Neural cell (in vitro differentiated cells): Measurements from ENCODE around the gene ZNF438.

Experiments
- EP300 ChIP-seq: fragments of 450-650 bp; conservative IDR thresholded peaks from 2 replicates; pipeline ENCODE4 v1.6.1; 2014; ENCODE audit warnings: antibody characterized with exemption, mild to moderate bottlenecking, moderate library complexity; ENCODE audit not compliant: poor library complexity, severe bottlenecking
- EZH2 ChIP-seq: fragments of 200-600, 300-800 bp; shearing (Covaris generic), sonication (generic); IDR thresholded peaks from 2 replicates; pipeline ENCODE4 v1.6.1; 2014; ENCODE audit warnings: antibody characterized with exemption, low read length, borderline replicate concordance, mild to moderate bottlenecking; ENCODE audit not compliant: insufficient read depth, poor library complexity, severe bottlenecking
- MXI1 ChIP-seq: fragments of 450-650 bp; conservative IDR thresholded peaks from 2 replicates; pipeline ENCODE4 v1.6.1; 2014; ENCODE audit warnings: antibody characterized with exemption, mild to moderate bottlenecking; ENCODE audit not compliant: poor library complexity, severe bottlenecking
- POLR2AphosphoS5 ChIP-seq: IDR thresholded peaks from 2 replicates; pipeline ENCODE4 v1.6.1; 2012
- RAD21 ChIP-seq: fragments of 450-650 bp; conservative IDR thresholded peaks from 2 replicates; pipeline ENCODE4 v1.6.1; 2014; ENCODE audit warnings: antibody characterized with exemption, mild to moderate bottlenecking, moderate library complexity
- SMC3 ChIP-seq: fragments of 450-650 bp; conservative IDR thresholded peaks from 2 replicates; pipeline ENCODE4 v1.6.1; 2014; ENCODE audit warnings: antibody characterized with exemption, mild to moderate bottlenecking, moderate library complexity; ENCODE audit not compliant: poor library complexity
- TAF1 ChIP-seq: IDR thresholded peaks from 2 replicates; pipeline ENCODE4 v1.6.1; 2012; ENCODE audit warnings: low read depth
- TF ChIP-seq, protein P1 (sequence below): IDR thresholded peaks from 2 replicates; pipeline ENCODE4 v1.6.1; 2012; ENCODE audit warnings: borderline replicate concordance
- TF ChIP-seq, protein P2 (sequence below): fragments of 450-650 bp; IDR thresholded peaks from 2 replicates; pipeline ENCODE4 v1.5.1; 2014; ENCODE audit warnings: antibody characterized with exemption, mild to moderate bottlenecking, moderate library complexity; ENCODE audit not compliant: poor library complexity, severe bottlenecking

DNA sequence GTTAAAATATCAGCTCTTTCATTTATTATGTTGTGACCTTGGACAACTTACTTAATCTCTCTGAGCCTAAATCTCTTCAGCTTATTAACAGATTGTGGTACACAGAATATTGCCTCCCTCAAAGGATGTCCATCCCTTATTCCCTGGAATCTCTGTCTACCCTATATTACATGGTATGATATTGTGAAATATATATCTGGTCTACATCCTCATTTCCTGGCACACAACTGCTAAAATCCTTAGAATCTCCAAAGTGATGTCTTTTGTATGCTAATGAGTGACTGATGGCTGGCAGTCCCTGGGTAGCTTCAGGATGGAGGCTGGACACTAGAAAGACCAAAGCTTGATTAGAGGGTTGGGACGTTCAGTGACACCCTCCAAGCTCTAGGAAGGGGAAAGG is 25.8 kb downstream of the ZNF438 start:
- TF ChIP-seq, protein P1, sequence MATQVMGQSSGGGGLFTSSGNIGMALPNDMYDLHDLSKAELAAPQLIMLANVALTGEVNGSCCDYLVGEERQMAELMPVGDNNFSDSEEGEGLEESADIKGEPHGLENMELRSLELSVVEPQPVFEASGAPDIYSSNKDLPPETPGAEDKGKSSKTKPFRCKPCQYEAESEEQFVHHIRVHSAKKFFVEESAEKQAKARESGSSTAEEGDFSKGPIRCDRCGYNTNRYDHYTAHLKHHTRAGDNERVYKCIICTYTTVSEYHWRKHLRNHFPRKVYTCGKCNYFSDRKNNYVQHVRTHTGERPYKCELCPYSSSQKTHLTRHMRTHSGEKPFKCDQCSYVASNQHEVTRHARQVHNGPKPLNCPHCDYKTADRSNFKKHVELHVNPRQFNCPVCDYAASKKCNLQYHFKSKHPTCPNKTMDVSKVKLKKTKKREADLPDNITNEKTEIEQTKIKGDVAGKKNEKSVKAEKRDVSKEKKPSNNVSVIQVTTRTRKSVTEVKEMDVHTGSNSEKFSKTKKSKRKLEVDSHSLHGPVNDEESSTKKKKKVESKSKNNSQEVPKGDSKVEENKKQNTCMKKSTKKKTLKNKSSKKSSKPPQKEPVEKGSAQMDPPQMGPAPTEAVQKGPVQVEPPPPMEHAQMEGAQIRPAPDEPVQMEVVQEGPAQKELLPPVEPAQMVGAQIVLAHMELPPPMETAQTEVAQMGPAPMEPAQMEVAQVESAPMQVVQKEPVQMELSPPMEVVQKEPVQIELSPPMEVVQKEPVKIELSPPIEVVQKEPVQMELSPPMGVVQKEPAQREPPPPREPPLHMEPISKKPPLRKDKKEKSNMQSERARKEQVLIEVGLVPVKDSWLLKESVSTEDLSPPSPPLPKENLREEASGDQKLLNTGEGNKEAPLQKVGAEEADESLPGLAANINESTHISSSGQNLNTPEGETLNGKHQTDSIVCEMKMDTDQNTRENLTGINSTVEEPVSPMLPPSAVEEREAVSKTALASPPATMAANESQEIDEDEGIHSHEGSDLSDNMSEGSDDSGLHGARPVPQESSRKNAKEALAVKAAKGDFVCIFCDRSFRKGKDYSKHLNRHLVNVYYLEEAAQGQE = no peak
- TF ChIP-seq, protein P2, sequence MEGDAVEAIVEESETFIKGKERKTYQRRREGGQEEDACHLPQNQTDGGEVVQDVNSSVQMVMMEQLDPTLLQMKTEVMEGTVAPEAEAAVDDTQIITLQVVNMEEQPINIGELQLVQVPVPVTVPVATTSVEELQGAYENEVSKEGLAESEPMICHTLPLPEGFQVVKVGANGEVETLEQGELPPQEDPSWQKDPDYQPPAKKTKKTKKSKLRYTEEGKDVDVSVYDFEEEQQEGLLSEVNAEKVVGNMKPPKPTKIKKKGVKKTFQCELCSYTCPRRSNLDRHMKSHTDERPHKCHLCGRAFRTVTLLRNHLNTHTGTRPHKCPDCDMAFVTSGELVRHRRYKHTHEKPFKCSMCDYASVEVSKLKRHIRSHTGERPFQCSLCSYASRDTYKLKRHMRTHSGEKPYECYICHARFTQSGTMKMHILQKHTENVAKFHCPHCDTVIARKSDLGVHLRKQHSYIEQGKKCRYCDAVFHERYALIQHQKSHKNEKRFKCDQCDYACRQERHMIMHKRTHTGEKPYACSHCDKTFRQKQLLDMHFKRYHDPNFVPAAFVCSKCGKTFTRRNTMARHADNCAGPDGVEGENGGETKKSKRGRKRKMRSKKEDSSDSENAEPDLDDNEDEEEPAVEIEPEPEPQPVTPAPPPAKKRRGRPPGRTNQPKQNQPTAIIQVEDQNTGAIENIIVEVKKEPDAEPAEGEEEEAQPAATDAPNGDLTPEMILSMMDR = no peak
- TF ChIP-seq POLR2AphosphoS5 (no peak), RAD21 (no peak), EP300 (no peak), EZH2 (no peak), SMC3 (no peak), TAF1 (no peak), MXI1 (no peak)
